Fibroblast of skin of scalp (primary cell): ENCODE measurements around the gene COPG2.

Experiments used
- DNase-seq: peaks from one replicate; pipeline ENCODE4 v3.0.0-alpha.2; 2013

Gene COPG2

DNA sequence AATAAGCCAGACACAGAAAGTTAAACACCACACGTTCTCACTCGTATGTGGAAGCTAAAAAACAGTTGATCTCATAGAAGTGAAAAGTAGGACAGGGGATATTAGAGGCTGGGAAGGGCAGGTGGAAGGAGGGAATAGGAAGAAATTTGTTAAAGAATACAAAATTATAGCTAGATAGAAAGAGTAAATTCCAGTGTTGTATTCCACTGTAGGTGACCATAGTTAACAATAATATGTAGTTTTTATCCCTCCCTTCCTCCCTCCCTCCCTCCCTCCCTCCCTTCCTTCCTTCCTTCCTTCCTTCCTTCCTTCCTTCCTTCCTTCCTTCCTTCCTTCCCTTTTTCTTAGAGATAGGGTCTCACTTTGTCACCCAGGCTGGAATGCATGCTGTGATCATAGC is 196.6 kb downstream of the COPG2 start:
- DNase-seq: no peak

DNA sequence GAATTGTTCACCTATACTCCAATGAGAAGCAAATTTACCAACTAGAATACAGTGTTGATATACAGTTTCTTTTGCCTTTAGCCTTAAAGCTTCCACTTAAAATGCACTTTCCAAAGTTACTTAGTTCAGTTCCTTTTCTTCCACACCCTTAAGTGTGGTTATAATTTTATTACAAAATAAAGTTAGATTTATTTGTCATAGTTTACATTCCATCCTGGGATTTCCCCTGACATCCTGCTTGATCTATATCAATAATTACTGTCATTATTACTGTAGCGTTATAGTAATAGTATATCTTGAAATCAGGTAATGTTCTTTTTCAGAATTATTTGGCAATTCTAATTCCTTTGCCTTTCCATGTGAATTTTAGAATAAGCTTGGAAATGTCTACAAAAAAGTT is 199.9 kb downstream of the COPG2 start:
- no peak for DNase-seq

DNA sequence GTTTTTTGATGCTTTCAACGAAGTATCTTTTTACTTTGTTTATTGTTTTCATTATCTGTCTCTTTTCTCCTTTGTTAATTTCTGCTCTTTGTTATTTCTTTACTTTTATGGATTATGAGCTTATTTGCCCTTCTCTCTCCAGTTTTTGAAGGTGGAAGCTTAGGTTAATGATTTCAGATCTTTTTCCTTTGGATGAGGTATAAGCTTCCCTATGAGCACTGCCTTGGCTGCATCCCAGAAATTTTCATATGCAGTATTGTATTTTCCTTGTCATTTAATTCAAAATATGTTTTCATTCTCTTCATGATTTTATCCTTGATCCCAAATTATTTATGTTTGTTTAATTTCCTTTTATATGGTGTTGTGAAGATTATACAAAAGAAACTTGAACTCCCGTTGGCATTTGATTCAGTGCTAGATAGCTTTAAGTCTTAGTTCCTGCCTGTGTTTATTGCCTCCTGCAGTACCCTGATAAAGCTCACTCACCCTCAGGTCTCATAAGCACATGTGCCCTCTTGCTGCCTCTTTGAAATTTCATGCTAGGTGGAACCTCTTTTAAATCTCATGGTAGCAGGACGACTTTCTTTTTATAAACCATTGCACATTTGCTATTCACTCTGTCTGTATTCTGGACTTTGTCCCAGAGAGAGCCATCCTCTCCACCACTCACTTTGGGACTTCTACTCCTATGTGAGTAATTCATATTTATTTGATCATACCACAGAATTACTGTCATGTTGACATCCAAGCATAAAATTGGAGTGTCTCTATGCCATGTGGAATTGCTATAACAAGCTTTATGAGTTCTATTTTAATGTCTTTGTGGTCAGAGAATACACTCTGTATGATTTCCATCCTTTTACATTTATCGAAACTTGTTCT is 204.8 kb downstream of the COPG2 start:
- DNase-seq: no peak

DNA sequence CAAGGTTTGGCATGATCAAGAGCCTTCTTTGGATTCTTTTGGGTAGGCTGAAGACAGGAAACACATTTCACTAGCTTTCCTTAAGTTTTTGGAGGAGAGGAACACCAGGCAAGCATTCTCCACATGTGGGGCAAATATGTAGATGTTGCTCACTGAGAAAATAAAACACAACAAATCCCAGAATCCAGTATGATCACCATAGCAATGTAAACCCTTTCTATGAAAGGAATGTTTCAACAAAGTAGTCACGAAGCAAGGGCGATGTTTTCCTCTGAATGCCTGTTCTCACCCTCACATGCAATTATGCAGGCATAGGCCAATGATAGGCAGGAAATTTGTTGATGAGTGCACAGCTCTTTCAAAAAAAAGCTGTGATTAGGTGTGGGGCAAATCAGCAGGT is 207.3 kb downstream of the COPG2 start:
- peak; percentile 71 for DNase-seq

DNA sequence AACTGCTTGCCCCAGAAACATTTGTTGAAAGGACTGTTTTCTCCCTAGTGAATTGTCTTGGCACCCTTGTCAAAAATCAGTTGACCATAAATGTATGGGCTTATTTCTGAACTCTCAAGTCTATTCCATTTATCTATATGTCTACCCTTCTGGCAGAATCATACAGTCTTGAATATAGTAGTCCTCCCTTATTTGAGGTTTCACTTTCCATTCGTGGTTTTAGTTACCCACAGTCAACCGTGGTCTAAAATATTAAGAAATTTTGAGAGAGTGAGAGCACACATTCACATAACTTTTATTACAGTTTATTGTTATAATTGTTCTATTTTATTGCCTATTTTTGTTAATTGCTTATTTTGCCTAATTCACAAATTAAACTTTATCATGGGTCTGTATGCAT is 210.3 kb downstream of the COPG2 start:
- no peak for DNase-seq
